HG03565 (cell line): ENCODE data around the gene RBM47.
"Not testable (repeated sequence)": the region's sequence is repeated elsewhere in the genome, so short reads cannot be mapped to it uniquely, and the experiment has no call there.

Source experiments
- ATAC-seq: cut with Tn5 transposase; IDR thresholded peaks from one replicate; pipeline ENCODE4 v1.9.1; 2021; ENCODE audit warnings: mild to moderate bottlenecking, moderate library complexity; ENCODE audit not compliant: unreplicated experiment

RBM47 gene

DNA sequence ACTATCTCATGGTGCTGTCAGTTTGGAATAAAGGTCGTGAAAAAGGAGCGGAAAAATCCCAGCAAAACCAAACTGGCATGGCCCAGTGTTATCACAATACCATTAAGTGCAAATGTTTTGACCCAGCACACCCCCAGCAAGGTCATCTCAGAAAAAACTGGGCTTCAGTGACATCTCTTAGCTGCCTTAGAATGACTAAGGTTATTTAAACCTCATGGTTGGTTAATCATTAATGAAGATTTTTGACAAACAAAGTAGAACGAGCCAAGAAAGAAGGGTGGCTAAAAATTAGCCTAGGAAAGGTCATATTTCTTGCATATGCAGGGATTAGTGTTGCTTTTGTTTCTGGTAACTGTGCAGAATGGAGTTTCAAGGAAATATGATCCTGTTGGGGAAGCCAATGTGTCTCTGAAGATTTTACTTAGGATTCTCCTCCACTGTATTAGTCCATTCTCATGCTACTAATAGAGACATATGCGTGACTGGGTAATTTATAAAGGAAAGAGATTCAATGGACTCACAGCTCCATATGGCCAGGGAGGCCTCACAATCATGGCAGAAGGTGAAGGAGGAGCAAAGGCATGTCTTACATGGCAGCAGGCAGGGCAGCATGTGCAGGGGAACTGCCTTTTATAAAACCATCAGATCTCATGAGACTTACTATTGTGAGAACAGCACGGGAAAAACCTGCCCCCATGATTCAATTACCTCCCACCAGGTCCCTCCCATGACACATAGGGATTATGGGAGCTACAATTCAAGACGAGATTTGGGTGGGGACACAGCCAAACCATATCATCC lies 211.0 kb downstream of the RBM47 start:
- no peak for ATAC-seq

DNA sequence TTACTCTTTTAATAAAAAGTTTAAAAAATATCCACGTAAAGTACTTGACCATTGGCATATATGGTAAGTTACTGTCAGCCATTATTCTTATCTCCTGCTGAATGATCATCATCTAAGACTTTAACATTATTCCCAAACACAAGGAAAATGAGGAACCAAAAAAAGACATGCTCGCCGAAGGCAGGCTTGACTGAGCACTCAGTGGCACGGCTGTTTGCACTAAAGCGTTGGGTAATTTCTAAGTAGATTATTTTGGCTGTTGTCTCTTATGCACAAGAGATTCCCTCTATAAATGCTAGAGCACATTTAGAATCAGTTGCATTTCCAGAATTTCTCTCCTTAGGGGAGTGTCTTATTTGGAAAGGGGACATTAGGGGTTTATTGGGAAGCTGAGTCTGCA lies 211.7 kb downstream of the RBM47 start:
- no peak for ATAC-seq

DNA sequence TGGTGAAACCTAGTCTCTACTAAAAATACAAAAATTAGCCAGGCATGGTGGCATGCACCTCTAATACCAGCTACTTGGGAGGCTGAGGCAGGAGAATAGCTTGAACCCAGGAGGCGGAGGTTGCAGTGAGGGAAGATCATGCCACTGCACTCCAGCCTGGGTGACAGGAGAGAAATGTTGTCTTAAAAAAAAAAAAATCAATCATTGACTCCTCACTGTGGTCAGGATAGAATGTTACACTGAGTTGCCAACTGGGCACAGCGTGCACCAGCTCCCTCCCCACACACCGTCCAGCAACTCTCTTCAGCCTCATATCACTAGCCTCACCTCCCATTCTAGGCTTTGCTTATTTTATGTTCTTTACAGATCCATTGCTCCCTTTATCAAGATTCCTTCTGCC lies 215.0 kb downstream of the RBM47 start:
- no peak for ATAC-seq

DNA sequence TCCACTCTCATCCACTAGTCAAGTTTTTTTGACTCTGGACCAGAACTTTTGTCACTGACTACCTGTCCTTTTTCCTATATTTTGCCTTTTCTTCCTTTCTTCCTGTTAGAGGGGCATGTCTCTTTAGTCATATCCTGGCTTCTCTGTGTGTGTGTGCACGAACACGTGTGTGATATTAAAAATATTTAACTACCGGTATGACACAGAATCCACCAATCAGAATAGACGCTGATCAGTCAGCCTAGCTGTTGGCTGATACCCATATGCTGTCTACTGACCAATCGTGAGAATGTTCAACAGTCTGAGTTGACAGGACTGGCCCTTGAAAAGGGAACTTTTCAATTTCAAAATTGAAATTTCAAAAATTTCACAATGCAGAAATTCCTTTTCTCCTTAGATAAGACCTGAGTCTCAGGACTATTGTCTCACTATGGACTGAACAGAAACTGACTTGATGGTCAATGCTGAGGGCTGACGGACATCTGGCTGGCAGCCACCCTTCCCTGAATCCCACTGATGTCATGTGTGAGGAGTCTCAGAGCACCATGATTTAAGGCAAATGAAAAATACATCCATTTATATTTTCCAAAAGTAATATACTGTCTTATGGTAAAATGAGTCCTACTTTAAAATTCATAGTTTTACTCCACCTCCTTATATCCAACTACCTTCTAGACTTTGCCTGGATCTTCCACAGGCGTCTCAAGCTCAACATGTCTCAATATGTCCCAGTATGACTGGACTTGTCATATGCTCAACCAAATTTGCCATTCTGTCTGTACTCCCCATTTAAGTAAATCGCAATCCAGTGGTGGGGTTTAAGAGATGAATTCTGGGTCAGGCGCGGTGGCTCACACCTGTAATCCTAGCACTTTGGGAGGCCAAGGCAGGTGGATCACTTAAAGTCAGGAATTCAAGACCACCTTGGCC lies 216.5 kb downstream of the RBM47 start:
- no peak for ATAC-seq

DNA sequence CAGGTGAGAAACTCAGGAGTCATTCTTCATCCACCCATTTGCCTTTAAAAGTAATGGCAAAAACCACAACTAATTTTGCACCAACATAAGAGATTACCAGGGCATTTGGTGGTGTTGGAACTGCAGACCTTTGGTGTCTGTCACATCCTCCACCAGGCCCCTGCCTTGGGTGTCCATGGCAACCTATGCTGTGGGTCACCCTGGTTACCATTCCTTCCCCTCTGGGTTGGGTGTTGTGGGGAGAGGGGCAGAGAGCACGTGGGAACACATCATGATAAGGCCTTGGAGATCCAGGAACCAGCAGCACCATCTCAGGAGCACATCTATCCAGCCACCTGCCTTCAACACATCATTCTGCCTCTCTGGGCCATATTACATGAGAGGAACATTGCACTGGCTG lies 217.3 kb downstream of the RBM47 start:
- no peak for ATAC-seq

DNA sequence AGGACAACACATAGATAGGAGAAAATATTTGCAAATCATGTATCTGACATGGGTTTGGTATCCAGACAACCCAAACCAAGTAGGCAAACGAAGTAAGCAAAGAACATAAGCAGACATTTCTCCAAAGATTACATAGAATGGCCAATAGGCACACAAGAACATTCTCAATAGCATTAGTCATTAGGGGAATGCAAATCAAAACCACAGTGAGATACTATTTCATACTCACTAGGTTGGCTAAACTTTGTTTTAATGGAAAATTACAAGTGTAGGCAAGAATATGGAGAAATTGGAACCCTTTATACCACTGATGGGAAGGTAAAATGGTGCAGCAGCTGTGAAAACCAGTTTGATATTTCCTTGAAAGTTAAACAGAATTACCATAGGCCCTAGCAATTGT lies 219.8 kb downstream of the RBM47 start:
- ATAC-seq = no peak

DNA sequence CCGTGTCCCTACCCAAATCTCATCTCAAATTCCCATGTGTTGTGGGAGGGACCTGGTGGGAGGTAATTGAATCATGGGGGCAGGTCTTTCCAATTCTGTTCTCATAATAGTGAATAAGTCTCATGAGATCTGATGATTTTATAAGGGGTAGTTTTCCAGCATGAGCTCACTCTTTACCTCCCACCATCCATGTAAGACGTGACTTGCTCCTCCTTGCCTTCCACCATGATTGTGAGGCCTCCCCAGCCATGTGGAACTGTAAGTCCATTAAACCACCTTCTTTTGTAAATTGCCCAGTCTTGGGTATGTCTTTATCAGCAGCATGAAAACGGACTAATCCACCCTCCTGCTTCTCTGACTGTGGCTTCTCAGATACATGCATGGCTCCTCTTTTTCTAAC lies 222.2 kb downstream of the RBM47 start:
- not testable (repeated sequence) for ATAC-seq

DNA sequence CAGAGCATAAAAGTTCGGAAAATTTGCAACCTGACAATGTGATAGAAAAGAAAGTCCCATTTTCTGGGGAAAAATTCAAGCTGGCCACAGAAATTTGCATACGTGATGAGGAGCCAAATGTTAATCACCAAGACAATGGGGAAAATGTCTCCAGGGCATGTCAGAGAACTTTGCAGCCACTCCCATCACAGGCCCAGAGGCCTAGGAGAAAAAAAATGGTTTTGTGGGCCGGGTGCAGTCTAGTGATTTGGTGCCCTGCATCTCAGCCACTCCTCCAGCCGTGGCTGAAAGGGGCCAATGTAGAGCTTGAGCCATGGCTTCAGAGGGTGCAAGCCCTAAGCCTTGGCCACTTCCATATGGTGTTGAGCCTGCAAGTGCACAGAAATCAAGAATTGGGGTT lies 223.3 kb downstream of the RBM47 start:
- ATAC-seq = no peak

DNA sequence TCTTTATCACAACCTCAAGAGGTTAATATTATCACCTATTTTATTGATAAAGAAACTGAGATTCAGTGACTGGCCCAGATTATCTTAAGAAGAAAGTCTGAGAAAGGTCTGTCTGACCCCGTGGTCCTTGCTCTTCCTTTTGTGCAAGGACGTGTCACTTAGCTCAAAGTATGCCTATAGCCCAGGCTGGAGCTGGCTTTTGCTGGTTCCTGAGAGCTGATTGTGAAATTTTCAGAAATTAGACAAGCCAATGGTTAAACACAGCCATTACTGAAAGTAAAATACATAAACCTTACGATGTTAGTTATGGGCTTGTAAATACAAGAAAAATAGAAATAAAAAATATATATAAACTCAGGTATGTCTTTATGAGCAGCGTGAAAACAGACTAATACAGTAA lies 224.5 kb downstream of the RBM47 start:
- ATAC-seq = no peak

DNA sequence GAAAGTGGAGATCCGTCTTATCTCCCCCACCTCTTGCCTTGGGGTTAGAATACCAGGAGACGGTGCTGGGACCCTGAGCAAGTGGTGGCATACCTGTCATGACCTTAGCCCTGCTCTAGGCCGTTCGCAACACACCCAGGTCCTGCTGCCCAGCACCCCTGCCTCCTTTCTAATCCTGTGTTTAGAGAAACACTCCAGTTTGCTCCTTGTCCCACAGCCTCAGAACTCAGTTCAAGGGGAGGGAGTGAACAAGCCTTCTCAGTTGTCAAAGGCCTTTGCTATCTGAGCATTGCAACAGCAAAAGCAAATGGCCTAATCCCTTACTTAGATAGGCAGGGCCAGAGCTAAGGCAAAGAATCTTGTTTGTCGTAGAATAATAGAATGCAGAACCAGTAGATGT lies 226.6 kb downstream of the RBM47 start:
- no peak for ATAC-seq

DNA sequence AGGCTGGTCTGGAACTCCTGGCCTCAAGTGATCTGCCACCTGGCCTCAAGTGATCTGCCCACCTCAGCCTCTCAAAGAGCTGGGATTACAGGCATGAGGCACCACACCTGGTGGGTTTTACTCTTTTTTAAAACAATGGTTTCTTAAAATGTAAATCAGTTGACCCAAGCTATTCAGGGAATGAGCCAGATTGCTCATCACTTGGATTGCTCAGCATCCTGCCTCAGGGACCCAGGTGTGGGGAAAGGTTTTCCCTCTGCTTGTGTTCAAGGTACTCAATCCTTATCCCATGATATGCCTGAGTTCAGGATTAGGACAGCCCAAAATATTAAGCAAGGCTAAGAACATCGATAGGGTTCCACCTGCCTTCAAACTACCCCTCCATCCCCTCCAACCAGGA lies 227.1 kb downstream of the RBM47 start:
- no peak for ATAC-seq

DNA sequence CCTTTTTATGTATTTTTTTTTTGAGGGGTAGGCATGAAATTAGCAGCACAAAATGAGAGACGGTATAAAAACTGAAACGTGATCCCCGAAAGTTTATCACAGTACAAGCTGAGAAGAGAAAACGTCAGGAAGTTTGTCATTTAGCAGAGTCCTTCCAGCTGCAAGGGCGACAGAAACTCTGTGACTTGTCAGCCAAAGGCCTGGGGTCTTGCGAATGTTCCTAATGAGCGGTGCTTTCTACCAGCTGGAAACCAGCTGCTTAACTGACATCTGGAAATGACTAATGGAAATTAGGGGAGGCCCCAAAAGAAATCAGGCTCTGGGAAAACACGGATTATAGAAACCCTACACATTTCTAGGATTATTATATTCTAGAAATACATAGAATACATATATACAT lies 228.0 kb downstream of the RBM47 start:
- no peak for ATAC-seq

DNA sequence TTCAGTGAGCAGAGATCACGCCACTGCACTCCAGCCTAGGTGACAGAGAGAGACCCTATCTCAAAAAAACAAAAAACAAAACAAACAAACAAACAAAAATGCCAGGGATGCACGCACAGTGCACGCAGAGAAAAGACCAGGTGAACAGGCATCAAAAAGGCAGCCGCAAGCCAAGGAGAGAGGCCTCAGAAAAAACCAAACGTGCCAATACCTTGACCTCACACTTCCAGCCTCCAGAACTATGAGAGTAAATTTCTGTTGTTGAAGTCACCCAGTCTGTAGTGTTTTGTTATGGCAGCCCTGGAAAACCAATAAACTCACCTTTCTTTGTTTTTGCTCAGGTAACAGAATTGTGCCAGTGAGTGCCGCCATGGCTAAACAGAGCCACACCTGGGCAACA lies 228.6 kb downstream of the RBM47 start:
- ATAC-seq = no peak

DNA sequence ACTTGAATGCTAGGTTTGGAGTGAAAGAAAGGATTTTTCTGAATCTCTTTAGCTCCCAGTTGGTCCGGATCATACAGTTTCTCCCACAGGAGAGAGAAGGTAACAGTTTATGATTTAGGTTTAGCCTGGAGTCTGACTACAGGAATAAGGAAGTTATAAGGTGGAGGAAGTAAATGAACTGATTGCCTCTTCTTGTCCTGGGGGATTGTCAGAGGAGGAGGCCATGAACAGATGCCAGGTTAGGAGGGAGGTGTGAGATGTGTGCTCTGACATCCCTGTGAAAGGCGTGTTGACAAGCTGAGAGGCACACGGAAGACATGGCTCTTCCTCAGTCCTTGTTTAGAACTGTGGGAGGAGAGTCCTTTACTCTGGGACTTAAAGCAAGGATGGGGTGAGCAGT lies 230.1 kb downstream of the RBM47 start:
- no peak for ATAC-seq

DNA sequence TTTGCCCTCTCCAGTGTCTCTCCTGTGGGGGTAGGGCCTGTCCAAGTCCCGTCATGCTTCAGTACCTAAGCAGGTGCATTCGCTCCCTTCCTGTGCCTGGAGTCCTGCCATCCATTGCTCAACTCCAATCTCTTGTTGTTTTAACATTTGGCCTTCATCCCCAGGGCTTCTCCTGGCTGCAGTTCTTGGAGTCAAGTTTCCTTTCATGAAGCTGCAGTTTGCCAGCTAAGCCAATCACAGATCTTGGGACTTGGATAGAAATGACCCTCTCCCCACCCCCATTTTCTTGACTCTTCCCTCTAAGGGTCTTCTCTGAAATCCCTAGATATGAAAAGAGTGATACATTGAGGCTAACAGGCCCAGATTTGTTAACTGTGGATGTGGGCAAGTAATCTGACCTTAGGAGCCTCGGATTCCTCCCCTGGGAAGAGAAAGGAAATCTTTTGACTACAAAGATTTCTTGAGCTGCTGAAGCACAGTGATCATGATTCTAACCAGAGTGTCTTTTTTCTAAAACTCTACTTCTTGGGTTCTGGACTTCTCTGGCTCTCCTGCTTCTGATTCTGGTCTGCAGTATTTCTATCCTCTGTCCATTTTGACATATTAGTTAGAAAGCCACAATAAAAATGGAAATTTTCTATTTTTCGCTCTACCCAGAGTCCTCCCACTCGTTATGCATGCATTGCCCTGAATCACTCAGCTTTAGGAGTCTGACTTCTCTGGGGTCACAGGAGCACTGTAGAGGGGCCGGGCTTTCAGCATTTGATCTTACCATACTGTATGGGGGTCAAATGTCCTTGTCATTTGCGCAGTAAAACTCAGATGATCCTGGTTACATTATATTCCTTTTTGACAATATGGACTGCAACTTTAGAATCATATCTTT lies 233.5 kb downstream of the RBM47 start:
- no peak for ATAC-seq

DNA sequence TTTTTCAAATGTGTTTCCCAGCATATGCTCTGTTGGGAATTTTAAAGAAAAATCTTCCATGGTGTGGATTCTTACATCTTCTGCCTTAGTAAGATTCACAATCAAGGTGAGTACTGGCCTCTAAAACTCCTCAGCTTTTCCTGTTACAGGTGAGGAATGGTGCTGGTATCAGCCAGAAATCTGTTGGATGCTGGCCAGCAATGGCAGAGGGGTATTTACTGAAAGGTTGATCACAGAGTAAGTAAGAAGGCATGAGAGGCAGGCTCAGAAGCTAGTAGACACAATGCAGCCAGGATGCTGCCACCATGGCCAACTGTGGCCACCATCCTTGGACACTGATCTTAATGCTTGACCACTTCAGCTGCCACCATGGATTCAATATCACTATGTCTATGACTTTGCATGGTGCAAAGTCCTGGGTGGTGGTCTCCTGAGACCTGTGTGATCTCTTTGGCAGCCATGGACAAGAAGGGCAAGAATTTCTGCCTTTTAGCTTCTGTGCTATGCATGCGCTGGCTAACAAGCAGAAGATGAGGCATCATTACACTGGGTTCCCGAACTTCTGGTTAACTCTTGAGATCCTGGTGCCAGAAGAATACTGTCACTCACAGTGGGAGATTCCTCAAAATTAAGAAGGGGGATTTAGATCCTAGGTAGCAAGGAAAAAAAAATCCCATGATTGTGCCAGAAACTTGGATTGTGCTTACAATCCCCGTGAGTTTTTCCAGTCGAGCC lies 234.3 kb downstream of the RBM47 start:
- ATAC-seq = no peak

DNA sequence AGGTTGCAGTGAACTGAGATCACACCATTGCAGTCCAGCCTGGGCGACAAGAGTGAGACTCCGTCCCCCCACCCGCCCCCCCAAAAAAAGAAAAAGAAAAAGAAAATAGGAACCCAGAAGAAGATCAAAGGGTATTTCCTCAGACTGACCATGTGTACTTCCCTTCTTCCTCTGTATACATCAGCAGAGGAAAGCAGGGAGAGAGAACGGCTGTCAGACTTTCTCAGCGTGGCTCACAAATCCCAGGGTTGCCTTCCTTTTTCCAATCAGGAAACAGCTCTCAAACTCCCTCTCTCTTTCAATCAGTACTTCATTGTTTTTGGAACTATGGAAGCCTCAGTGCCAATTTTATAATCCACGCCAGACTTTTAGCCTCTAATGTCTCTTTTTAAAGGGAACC lies 235.4 kb downstream of the RBM47 start:
- ATAC-seq = no peak

DNA sequence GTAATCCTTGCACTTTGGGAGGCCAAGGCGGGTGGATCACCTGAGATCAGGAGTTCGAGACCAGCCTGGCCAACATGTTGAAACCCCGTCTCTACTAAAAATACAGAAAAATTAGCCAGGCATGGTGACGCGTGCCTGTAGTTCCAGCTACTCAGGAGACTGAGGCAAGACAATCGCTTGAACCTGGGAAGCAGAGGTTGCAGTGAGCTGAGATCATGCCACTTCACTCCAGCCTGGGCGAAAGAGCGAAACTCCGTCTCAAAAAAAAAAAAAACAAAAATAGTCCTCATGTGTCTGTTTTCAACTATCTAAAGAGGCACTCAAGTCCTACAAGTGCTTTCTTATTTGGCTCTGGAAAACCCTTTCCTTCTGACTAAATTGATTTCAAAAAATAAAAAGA lies 237.4 kb downstream of the RBM47 start:
- ATAC-seq = not testable (repeated sequence)

DNA sequence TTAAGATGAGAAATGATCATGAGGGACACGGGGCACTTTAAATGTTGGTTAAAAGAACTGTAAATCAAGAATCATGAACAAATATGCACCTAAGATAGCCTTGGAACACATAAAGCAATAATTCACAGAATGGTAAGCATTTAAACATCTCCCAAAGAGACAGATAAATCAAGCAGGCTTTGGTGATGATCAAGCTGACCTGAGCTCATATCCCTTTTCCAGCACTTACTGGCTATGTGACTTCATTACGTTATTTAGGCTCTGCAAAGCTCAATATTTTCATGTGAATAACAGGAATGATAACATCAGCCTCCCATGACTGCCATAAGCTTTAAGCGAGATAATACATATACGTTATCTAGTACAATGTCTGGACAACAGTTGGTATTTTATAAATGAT lies 239.7 kb downstream of the RBM47 start:
- no peak for ATAC-seq

DNA sequence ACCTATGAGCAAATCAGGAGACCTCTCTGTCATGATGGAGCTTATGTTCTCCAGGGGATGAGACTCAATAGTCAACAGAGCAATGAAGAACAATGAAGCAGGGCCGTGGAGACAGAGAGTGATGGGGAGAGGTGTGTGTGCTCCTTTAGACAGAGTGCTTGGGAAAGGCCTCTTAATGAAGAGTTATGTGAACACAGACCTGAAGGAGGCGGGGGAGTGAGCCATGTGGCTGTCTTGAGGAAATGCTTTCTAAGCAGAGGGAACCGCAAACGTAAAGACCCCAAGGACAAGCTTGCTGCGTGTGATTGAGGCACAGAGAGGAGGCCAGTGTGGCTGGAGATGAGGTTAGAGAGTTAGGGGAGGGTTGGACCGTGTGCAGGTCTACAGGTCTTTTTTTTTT lies 241.4 kb downstream of the RBM47 start:
- no peak for ATAC-seq

DNA sequence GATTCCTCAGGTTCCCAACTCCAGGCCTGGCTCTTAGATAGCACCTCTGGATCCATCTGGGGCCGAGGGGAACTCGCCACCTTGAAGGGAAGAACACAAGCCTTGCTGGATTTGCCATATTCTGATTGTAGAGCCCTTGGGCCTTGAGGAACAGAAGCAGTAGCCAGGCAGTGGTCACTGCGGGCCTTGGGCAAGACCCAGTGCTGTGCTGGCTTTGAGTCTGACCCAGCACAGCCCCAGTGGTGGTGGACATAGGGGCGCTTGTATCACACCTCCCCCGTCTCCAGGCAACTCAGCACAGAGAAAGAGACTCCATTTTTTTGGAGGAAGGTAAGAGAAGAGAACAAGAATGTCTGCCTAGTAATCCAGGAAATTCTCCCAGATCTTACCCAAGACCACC lies 249.0 kb downstream of the RBM47 start:
- no peak for ATAC-seq
